ENCODE measurements around the gene C19orf73.
A peak's percentile ranks its signal among the peaks of the same experiment; 100 is the strongest.
"Not testable (repeated sequence)": the region's sequence is repeated elsewhere in the genome, so short reads cannot be mapped to it uniquely, and the experiment has no call there.

Gene C19orf73

GRCh38 chr19:49127674-49128544 lies 9.0 kb upstream of the C19orf73 start:
- in situ Hi-C loops (cut with HindIII; ENCODE audit: low pct_ligation_motif_present, low pct_unique_long_range_greater_than_20kb, low sequenced_read_pairs) = no loop called here

GRCh38 chr19:49127225-49127624 lies 8.3 kb upstream of the C19orf73 start:
- DNase-seq; in situ Hi-C loops (cut with HindIII; ENCODE audit: low pct_ligation_motif_present, low pct_unique_long_range_greater_than_20kb, low sequenced_read_pairs): not testable (repeated sequence)

More at GRCh38 chr19:49127674-49128544, 9.0 kb upstream of the C19orf73 start:
- peak; percentile 90 for DNase-seq

- in situ Hi-C loops (cut with HindIII; ENCODE audit: low pct_ligation_motif_present, low pct_unique_long_range_greater_than_20kb, low sequenced_read_pairs) = no loop called here
- no peak for DNase-seq
Observed at GRCh38 chr19:49126575-49126974, 7.6 kb upstream of the C19orf73 start.

- no peak for DNase-seq
- in situ Hi-C loops (cut with HindIII; ENCODE audit: low pct_ligation_motif_present, low pct_unique_long_range_greater_than_20kb, low sequenced_read_pairs) = no loop called here
Observed at GRCh38 chr19:49125025-49125731, 6.2 kb upstream of the C19orf73 start.

DNA sequence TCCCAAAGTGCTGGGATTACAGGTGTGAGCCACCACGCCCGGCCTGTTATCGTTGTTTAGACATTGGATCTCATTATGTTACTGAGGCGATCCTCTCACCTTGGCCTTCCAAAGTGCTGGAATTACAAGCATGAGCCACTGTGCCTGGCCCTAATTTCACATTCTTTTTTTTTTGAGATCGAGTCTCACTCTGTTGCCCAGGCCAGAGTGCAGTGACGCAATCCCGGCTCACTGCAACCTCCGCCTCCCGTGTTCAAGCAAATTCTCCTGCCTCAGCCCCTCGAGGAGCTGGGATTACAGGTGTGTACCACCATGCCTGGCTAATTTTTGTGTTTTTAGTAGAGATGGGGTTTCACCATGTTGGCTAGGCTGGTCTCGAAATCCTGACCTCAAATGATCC lies 4.3 kb upstream of the C19orf73 start:
- in situ Hi-C loops (cut with HindIII; ENCODE audit: low pct_ligation_motif_present, low pct_unique_long_range_greater_than_20kb, low sequenced_read_pairs); DNase-seq: not testable (repeated sequence)

DNA sequence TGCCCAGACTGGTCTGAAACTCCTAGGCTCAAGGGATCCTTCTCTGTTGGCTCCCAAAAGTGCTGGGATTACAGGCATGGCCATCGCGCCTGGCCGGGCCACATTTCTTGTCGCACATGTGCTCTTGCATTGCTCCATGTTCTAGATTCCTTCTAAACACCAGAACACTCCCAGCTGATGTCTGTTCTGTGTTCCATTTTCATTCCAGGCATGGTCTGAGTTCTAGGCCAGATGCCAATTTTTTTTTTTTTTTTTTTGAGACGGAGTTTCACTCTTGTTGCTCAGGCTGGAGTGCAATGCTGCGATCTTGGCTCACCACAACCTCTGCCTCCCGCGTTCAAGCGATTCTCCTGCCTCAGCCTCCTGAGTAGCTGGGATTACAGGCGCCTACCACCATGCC lies 2.9 kb upstream of the C19orf73 start:
- DNase-seq; in situ Hi-C loops (cut with HindIII; ENCODE audit: low pct_ligation_motif_present, low pct_unique_long_range_greater_than_20kb, low sequenced_read_pairs): not testable (repeated sequence)

- DNase-seq = no peak
- in situ Hi-C loops (cut with HindIII; ENCODE audit: low pct_ligation_motif_present, low pct_unique_long_range_greater_than_20kb, low sequenced_read_pairs) = no loop called here
Observed at GRCh38 chr19:49120868-49121267, 1.9 kb upstream of the C19orf73 start.

DNA sequence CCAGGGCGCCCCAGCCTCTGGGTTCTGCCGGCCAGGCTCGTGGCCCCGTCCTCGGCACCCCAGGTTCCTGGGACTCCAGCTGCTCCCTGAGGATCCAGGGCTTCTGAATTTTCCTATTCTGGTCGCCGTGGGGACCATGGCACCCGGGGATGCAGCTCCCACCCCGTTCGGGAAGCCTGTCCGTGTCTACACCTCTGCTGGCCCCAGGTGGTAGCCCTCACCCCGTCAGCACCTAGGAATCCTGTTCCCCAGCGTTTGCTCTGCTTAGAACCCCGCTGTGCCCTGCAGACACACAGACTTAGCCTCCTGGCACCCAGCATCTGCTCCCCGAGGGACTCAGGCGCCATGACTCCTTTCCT lies 1.4 kb upstream of the C19orf73 start:
- no peak for DNase-seq
- in situ Hi-C loops (cut with HindIII; ENCODE audit: low pct_ligation_motif_present, low pct_unique_long_range_greater_than_20kb, low sequenced_read_pairs) = no loop called here

GRCh38 chr19:49119411-49120324 lies 725 bp upstream of the C19orf73 start, which contains the start of gene PPFIA3:
Gene PPFIA3, plus strand, starts transcription at chr19:49119544. Its CDS starts 8,330 bp downstream, at chr19:49127874.
- peak; percentile 64 for DNase-seq
- in situ Hi-C loops (cut with HindIII; ENCODE audit: low pct_ligation_motif_present, low pct_unique_long_range_greater_than_20kb, low sequenced_read_pairs) = no loop called here

- no peak for DNase-seq
- in situ Hi-C loops (cut with HindIII; ENCODE audit: low pct_ligation_motif_present, low pct_unique_long_range_greater_than_20kb, low sequenced_read_pairs) = no loop called here
Observed at GRCh38 chr19:49117677-49118564, 1.0 kb downstream of the C19orf73 start.

DNA sequence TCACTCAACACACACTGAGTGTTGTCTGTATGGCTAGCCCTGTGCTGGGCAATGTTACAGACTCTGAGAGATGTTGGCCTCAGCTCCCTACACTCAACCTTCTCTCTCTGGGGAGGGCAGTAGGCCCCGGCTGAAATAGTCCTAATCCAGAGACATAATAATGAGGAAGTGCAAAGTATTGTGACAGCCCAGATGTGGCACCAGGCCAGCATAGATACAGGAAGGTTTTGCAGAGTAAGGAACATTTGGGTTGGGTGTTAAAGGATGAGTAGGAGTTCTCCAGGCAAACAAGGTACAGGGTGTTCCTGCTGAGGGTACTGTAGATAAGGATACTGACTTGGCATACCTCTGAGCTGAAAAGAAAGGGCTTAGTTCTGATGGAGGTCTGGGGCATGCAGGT lies 2.4 kb downstream of the C19orf73 start:
- no peak for DNase-seq
- in situ Hi-C loops (cut with HindIII; ENCODE audit: low pct_ligation_motif_present, low pct_unique_long_range_greater_than_20kb, low sequenced_read_pairs) = no loop called here

DNA sequence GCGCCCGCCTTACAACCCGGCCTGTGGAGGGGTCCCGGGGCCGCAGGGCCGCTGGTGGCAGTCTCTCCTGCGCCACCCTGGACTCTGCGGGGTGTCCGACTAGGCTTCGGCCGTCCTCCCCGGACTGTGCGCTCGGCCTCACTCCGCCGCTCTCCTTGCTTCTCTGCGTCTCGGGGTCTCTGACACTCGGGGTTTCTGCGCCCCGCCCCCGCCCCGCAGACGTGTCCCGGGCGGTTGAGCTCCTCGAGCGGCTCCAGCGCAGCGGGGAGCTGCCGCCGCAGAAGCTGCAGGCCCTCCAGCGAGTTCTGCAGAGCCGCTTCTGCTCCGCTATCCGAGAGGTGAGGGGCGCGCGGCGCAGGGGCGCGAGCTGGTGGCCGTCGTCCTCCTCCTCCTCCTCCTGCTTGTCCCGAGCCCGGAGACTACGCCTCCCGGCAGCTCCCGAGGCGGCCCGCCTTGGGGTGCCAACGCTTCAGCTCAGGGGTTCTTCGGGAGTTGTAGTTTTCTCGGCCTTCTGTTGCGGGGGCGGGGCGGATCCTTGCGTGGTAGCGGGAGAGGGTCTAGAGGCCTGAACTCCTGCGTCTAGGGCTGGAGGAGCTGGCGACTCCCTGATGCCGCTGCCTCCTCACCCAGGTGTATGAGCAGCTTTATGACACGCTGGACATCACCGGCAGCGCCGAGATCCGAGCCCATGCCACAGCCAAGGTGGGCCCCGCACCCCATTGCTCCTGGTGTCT lies 4.1 kb downstream of the C19orf73 start:
- peak; percentile 25 for DNase-seq
- in situ Hi-C loops (cut with HindIII; ENCODE audit: low pct_ligation_motif_present, low pct_unique_long_range_greater_than_20kb, low sequenced_read_pairs) = no loop called here

GRCh38 chr19:49113762-49114629 lies 4.9 kb downstream of the C19orf73 start, which contains the start of gene LIN7B:
Gene LIN7B, plus strand, starts transcription at chr19:49114370. Its CDS starts 35 bp downstream, at chr19:49114405.
- DNase-seq = peak; percentile 72
- in situ Hi-C loops (cut with HindIII; ENCODE audit: low pct_ligation_motif_present, low pct_unique_long_range_greater_than_20kb, low sequenced_read_pairs) = no loop called here

- in situ Hi-C loops (cut with HindIII; ENCODE audit: low pct_ligation_motif_present, low pct_unique_long_range_greater_than_20kb, low sequenced_read_pairs) = no loop called here
- no peak for DNase-seq
Observed at GRCh38 chr19:49111218-49111998, 7.5 kb downstream of the C19orf73 start.

GRCh38 chr19:49110567-49110966 lies 8.4 kb downstream of the C19orf73 start:
- no peak for DNase-seq
- in situ Hi-C loops (cut with HindIII; ENCODE audit: low pct_ligation_motif_present, low pct_unique_long_range_greater_than_20kb, low sequenced_read_pairs) = no loop called here

All from ACHN (cell line).